A549 (cell line): Measurements from ENCODE around the gene GPBAR1. TPM values are rescaled to one million over a fixed set of nuclear protein-coding genes. Genes with fewer than 3 reads are reported as not detected.

Source experiments
- ATAC-seq, 2 experiments: fragments of 200-7000 bp in 1 of 2; fragments of >200 bp in 1 of 2; cut with Nextera tagmentation in 1 of 2; cut with Tn5 transposase in 1 of 2; 3 replicates each; pipeline versions ENCODE4 v1.8.0 to v1.9.1; 2018 to 2020; ENCODE audit warnings: mild to moderate bottlenecking in 1 of 2, moderate library complexity in 1 of 2
- CTCF ChIA-PET: fragments of 300-600 bp; sonication (Branson Sonifier 250); formaldehyde crosslinking; extraction: SDS; loops from one replicate; lab custom pipeline; 2021; ENCODE audit warnings: antibody characterized with exemption, inconsistent platforms; lab: Yijun Ruan, JAX
- POLR2A ChIA-PET: fragments of 350-600 bp; formaldehyde crosslinking; extraction: SDS; loops from one replicate; lab custom pipeline; 2021; ENCODE audit warnings: antibody characterized with exemption, inconsistent platforms; lab: Yijun Ruan, JAX
- DNase-seq, 2 experiments: peaks; one replicate each; pipeline versions ENCODE4 v3.0.0 to v3.0.0-alpha.2; 2011 to 2016; ENCODE audit warnings: low read depth in 1 of 2, low spot score in 1 of 2
- FAIRE-seq: peaks from 2 replicates; lab custom pipeline; 2011; peaks lifted over from hg19 to GRCh38; lab: Jason Lieb, UNC
- H3K27ac ChIP-seq, 2 experiments: fragments of >200 bp; sonication (Bioruptor Twin); formaldehyde crosslinking; 3 replicates each; pipeline ENCODE4 v1.5.1; 2016 to 2017
- H3K4me1 ChIP-seq: fragments of >200 bp; sonication (Bioruptor Twin); formaldehyde crosslinking; 3 replicates; pipeline ENCODE4 v1.6.1; 2016
- H3K4me2 ChIP-seq: fragments of >200 bp; sonication (Bioruptor Twin); formaldehyde crosslinking; 3 replicates; pipeline ENCODE4 v1.6.1; 2016
- H3K4me3 ChIP-seq: fragments of >200 bp; sonication (Bioruptor Twin); formaldehyde crosslinking; 3 replicates; pipeline ENCODE4 v1.5.1; 2016
- H3K9me3 ChIP-seq: fragments of >200 bp; sonication (Bioruptor Twin); formaldehyde crosslinking; 3 replicates; pipeline ENCODE4 v1.6.1; 2016
- BCL3 ChIP-seq: fragments of >200 bp; sonication (Bioruptor Twin); formaldehyde crosslinking; IDR thresholded peaks from 3 replicates; pipeline ENCODE4 v1.6.1; 2016
- CEBPB ChIP-seq, 2 experiments: fragments of >200 bp in 1 of 2; sonication (Bioruptor Twin) in 1 of 2; formaldehyde crosslinking in 1 of 2; IDR thresholded peaks; 2 replicates each; pipeline ENCODE4 v1.6.1; 2012 to 2016
- FOXS1 ChIP-seq: fragments of 250-450 bp; sonication (Bioruptor Pico); IDR thresholded peaks from 2 replicates; pipeline ENCODE4 v1.5.0; 2020; ENCODE audit warnings: mild to moderate bottlenecking, moderate library complexity
- HEYL ChIP-seq: fragments of 250-450 bp; sonication (Bioruptor Pico); IDR thresholded peaks from 2 replicates; pipeline ENCODE4 v1.8.0; 2021; ENCODE audit warnings: mild to moderate bottlenecking, moderate library complexity
- JUN ChIP-seq, 2 experiments: fragments of >200 bp; sonication (Bioruptor Twin); formaldehyde crosslinking; IDR thresholded peaks; 2 replicates in 1 of 2; 3 replicates in 1 of 2; pipeline ENCODE4 v1.6.1; 2016 to 2017
- JUNB ChIP-seq: fragments of >200 bp; sonication (Bioruptor Twin); formaldehyde crosslinking; IDR thresholded peaks from 2 replicates; pipeline ENCODE4 v1.6.1; 2016
- KDM1A ChIP-seq: fragments of 200-600 bp; sonication (generic); IDR thresholded peaks from 2 replicates; pipeline ENCODE4 v1.6.1; 2016; ENCODE audit warnings: low read depth, mild to moderate bottlenecking
- MAZ ChIP-seq: fragments of 150-350 bp; IDR thresholded peaks from 2 replicates; pipeline ENCODE4 v1.6.1; 2014; ENCODE audit warnings: antibody characterized with exemption, low read depth, low read length, borderline replicate concordance
- MYC ChIP-seq: IDR thresholded peaks from 2 replicates; pipeline ENCODE4 v1.6.1; 2012; ENCODE audit warnings: mild to moderate bottlenecking, inconsistent platforms, low read length, improper control_type of control experiment, borderline replicate concordance
- NFE2L2 ChIP-seq: fragments of 150-350 bp; conservative IDR thresholded peaks from 2 replicates; pipeline ENCODE4 v1.6.1; 2014; ENCODE audit warnings: low read length
- PHF8 ChIP-seq: fragments of 200-600 bp; sonication (generic); IDR thresholded peaks from 2 replicates; pipeline ENCODE4 v1.6.1; 2016; ENCODE audit warnings: low read depth, mild to moderate bottlenecking, antibody characterized with exemption, moderate library complexity, borderline replicate concordance
- RARB ChIP-seq: fragments of 250-450 bp; sonication (Bioruptor Pico); IDR thresholded peaks from 2 replicates; pipeline ENCODE4 v1.8.0; 2021; ENCODE audit warnings: mild to moderate bottlenecking, moderate library complexity
- RCOR1 ChIP-seq: fragments of 150-350 bp; IDR thresholded peaks from 2 replicates; pipeline ENCODE4 v1.6.1; 2014; ENCODE audit warnings: antibody characterized with exemption, low read length, low read depth
- RFX5 ChIP-seq: fragments of 450-650 bp; IDR thresholded peaks from 2 replicates; pipeline ENCODE4 v1.7.1; 2014; ENCODE audit warnings: antibody characterized with exemption, mild to moderate bottlenecking, moderate library complexity
- RNF2 ChIP-seq: fragments of 200-600 bp; sonication (generic); IDR thresholded peaks from 2 replicates; pipeline ENCODE4 v1.6.1; 2016; ENCODE audit warnings: low read depth, mild to moderate bottlenecking, antibody characterized with exemption, moderate library complexity, borderline replicate concordance
- SMC3 ChIP-seq: fragments of >200 bp; sonication (Bioruptor Twin); formaldehyde crosslinking; IDR thresholded peaks from 3 replicates; pipeline ENCODE4 v1.6.1; 2018; ENCODE audit warnings: inconsistent platforms
- SREBF2 ChIP-seq: fragments of 450-650 bp; IDR thresholded peaks from 2 replicates; pipeline ENCODE4 v1.6.1; 2014; ENCODE audit warnings: mild to moderate bottlenecking, moderate library complexity
- WGBS: methylation state at CpG from one replicate; pipeline ENCODE4 v1.1.6; 2017; ENCODE audit errors: missing lambda C conversion rate; 5-methylcytosine and 5-hydroxymethylcytosine counted together
- polyA plus RNA-seq, 4 experiments: library from polyadenylated mRNA; depleted of rRNA in 3 of 4; stranded (reverse); fragments of >200 nt; fragmentation: RNase III in 1 of 4; extraction: RNeasy Plus Mini Kit Qiagen cat#74134 plus additional on column Dnase treatment in 1 of 4; gene quantifications; 2 replicates in 3 of 4; 3 replicates in 1 of 4; pipeline ENCODE4 v1.2.3, GENCODE V29; 2011 to 2017
- TF ChIP-seq, protein P1 (sequence below): fragments of >200 bp; sonication (Bioruptor Twin); formaldehyde crosslinking; IDR thresholded peaks from 2 replicates; pipeline ENCODE4 v1.6.1; 2016
- TF ChIP-seq, protein P2 (sequence below): fragments of 150-350 bp; IDR thresholded peaks from 2 replicates; pipeline ENCODE4 v1.6.1; 2014; ENCODE audit warnings: low read depth, mild to moderate bottlenecking, low read length
- TF ChIP-seq, protein P3 (sequence below): fragments of 250-450 bp; sonication (Bioruptor Pico); IDR thresholded peaks from 2 replicates; pipeline ENCODE4 v1.5.0; 2021; ENCODE audit warnings: mild to moderate bottlenecking, moderate library complexity, borderline replicate concordance
- TF ChIP-seq, protein P4 (sequence below): IDR thresholded peaks from 2 replicates; pipeline ENCODE4 v1.6.1; 2012
- TF ChIP-seq, protein P5 (sequence below): IDR thresholded peaks from 2 replicates; pipeline ENCODE4 v1.6.1; 2012

Gene GPBAR1
- polyA plus RNA-seq, 2 of the 4 experiments (the other 2 are of a cell fraction), result 0.06 to 0.12 TPM

GRCh38 chr2:218292048-218293014, 31.5 kb downstream of the GPBAR1 start, which contains the start of gene TMBIM1 (continued):
- TF ChIP-seq MYC (peak; percentile 82; the same call in 1 of the 2 replicates), BCL3 (0 out of 3 replicates have a peak, but pooled peaks have one; percentile 40), SMC3 (peak; percentile 77), RCOR1 (no peak), SREBF2 (no peak), RFX5 (0 out of 2 replicates have a peak, but pooled peaks have one; percentile 35), JUN (IDR thresholded peaks at IDR 0.05) (peak; percentile 67 to 71; a peak in 3 of 5 replicates), MAZ (no peak), FOXS1 (CRISPR knock-in tag) (no peak), PHF8 (peak; percentile 77)
- TF ChIP-seq, protein P1, sequence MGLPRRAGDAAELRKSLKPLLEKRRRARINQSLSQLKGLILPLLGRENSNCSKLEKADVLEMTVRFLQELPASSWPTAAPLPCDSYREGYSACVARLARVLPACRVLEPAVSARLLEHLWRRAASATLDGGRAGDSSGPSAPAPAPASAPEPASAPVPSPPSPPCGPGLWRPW, result no peak
- TF ChIP-seq, protein P2, sequence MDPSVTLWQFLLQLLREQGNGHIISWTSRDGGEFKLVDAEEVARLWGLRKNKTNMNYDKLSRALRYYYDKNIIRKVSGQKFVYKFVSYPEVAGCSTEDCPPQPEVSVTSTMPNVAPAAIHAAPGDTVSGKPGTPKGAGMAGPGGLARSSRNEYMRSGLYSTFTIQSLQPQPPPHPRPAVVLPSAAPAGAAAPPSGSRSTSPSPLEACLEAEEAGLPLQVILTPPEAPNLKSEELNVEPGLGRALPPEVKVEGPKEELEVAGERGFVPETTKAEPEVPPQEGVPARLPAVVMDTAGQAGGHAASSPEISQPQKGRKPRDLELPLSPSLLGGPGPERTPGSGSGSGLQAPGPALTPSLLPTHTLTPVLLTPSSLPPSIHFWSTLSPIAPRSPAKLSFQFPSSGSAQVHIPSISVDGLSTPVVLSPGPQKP, result no peak
- TF ChIP-seq, protein P3, sequence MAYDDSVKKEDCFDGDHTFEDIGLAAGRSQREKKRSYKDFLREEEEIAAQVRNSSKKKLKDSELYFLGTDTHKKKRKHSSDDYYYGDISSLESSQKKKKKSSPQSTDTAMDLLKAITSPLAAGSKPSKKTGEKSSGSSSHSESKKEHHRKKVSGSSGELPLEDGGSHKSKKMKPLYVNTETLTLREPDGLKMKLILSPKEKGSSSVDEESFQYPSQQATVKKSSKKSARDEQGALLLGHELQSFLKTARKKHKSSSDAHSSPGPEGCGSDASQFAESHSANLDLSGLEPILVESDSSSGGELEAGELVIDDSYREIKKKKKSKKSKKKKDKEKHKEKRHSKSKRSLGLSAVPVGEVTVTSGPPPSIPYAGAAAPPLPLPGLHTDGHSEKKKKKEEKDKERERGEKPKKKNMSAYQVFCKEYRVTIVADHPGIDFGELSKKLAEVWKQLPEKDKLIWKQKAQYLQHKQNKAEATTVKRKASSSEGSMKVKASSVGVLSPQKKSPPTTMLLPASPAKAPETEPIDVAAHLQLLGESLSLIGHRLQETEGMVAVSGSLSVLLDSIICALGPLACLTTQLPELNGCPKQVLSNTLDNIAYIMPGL (CRISPR knock-in tag), result no peak

DNA sequence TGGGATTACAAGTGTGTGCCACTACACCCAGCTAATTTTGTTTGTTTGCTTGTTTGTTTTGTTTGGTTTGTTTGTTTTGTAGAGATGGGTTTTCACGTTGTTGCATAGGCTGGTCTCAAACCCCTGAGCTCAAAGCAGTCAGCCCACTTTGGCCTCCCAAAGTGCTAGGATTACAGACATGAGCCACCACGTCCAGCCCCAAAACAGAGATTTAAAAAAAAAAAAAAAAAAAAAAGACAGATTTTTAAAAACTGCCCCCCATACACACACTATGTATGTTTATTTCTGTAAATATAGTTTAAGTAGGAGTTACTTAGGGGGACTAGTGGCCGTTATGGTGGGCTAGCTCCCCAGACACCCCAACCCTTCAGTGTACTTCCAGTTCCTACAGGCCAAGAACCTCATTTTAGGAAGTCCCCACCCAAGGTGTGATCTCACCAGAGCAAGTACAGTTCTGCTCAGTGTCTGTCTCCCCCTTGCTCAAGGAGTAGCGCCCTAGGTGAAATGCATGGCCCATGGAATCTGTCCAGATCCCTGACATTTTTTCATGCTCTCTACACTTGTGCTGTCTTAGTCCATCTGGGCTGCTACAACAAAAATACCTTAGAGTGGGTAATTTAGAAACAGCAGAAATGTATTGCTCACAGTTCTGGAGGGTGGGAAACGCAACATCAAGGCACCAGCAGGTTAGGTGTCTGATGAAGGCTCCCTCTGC, 33.1 kb downstream of the GPBAR1 start:
- Histone ChIP-seq H3K4me3 (no peak overlapping the region), H3K27ac (no peak overlapping the region)
- DNase-seq, result no peak
- CTCF ChIA-PET, result interaction anchor here (0.6 to 3.5 kb wide), 8 partner anchors 10 to 102 kb away, joined by 3 to 19 read pairs (median 3); partner anchors contain the start of gene CATIP
- TF ChIP-seq, protein P4, sequence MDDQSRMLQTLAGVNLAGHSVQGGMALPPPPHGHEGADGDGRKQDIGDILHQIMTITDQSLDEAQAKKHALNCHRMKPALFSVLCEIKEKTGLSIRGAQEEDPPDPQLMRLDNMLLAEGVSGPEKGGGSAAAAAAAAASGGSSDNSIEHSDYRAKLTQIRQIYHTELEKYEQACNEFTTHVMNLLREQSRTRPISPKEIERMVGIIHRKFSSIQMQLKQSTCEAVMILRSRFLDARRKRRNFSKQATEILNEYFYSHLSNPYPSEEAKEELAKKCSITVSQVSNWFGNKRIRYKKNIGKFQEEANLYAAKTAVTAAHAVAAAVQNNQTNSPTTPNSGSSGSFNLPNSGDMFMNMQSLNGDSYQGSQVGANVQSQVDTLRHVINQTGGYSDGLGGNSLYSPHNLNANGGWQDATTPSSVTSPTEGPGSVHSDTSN, result no peak
- no peak for TF ChIP-seq CEBPB (IDR thresholded peaks at IDR 0.05)
- no peak for TF ChIP-seq KDM1A
- no peak for TF ChIP-seq FOXS1 (CRISPR knock-in tag)
- no peak for TF ChIP-seq RNF2
- no peak for TF ChIP-seq BCL3
- no peak for TF ChIP-seq JUNB
- TF ChIP-seq RARB, result no peak
- no peak for TF ChIP-seq NFE2L2
- no peak for TF ChIP-seq HEYL
- TF ChIP-seq, protein P5, sequence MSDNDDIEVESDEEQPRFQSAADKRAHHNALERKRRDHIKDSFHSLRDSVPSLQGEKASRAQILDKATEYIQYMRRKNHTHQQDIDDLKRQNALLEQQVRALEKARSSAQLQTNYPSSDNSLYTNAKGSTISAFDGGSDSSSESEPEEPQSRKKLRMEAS, result no peak
- TF ChIP-seq, all 56 proteins: peak for 0
- peaks cover 33% of the 10 kb centered on the region for H3K4me1 ChIP-seq
- no peak overlapping the region for H3K4me2 ChIP-seq
- no peak for FAIRE-seq
- POLR2A ChIA-PET, result no interaction called here
- ATAC-seq, result no peak
- 60% methylated on average over 5 of the region's 5 CpGs for WGBS
- no peaks in the 10 kb centered on the region for H3K9me3 ChIP-seq
